HPDE6-E6E7 (cell line): Measurements from ENCODE around the gene TOMM5.
A peak's percentile ranks its signal among the peaks of the same experiment; 100 is the strongest.

ENCODE experiments used
- DNase-seq: peaks from one replicate; pipeline ENCODE4 v3.0.0; 2011; ENCODE audit warnings: missing footprints; ENCODE audit errors: extremely low spot score

The TOMM5 gene

DNA sequence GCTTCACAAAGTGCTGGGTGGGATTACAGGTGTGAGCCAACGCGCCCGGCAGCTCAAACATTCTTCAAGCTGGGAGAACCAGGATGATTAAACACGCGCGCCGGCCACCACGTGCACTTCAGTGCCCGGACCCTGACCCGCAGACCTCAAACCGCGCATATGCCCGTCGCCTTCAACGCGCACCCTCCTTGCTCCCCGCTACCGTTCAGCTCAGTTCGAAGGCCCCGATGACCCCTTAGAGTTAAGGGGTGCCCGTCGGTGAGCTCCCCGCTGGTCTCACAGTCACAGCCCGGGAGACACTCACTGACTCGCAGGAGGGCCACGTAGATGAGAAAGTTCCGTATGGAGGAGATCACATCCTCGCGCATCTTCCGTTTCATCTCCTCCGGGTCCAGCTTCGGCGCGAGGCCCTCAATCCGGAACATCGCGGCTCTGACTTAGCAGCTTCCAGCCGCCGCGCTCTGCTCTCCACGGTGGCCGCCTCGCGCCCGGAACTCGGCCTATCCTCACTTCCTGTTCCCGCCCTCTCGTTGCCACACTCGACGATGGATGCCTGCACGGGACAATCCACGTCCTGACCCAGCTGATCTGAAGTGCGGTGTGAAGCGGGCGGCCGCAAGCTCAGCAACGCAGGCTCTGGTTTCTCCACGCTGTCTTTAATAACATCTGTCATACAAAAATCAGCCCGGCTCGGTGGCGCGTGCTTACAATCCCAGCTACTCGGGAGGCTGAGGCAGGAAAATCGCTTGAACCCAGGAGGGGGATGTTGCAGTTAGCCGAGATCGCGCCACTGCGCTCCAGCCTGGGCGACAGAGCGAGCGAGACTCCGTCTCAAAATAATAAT is at the start of gene TOMM5:
TSS of gene TOMM5 (minus strand) at position 490 of the 844 bp plus-strand sequence. CDS start at position 425, 65 bp downstream.
- peak; percentile 85 for DNase-seq

DNA sequence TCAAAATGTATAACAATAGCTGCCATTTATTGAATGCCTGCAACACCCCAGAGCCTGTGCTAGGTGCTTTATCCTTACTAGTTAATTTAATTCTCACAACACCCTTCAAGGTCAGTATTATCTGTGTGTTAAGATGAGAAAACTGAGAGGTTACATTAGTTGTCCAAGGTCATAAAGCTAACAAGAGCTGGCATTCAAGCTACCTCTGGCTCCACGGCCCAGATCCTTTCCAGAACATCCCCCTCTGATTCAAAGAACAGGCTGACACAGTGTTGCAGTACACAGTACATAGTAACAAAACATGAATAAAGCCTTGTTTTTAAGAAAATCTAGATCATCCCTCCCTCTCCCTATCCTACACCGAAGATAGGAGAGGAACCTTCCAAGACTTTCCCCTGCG is 48.9 kb upstream of the TOMM5 start:
- DNase-seq: no peak

DNA sequence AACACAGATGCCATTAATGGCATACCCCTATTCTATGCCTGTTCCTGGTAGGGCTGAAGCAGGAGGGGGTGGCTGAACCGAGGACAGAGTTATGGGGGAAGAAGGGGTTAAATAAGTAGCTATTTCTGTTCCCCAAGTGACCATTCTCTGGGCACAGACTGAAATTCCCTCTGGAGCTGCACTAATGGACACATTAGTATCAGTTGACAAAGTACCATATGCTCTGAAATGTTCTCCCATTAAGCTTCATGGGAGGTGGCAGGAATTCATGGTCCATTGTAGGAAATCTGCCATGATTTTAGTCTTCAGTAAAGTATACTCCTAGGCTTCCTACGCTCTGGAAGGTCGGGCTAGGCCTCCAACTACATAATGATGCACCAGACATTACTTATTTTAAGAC is 47.8 kb upstream of the TOMM5 start:
- DNase-seq: no peak

DNA sequence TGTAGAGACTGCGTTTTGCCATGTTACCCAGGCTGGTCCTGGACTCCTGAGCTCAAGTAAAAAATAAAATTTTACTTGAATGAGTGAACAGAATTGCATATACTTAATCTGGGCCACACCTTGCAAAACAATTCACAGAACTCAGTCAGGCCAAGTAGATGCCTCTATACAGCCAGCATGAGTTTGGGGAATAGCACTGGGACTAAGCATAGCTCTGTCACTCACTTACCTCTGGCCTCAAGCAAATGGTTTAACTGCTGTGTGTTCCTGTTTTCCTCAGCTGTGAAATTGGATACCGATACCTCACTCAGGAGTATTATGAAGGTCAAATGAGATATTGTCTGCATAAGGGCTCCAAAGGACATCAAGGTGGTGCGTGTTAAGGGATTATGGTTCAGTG is 47.4 kb upstream of the TOMM5 start:
- no peak for DNase-seq

DNA sequence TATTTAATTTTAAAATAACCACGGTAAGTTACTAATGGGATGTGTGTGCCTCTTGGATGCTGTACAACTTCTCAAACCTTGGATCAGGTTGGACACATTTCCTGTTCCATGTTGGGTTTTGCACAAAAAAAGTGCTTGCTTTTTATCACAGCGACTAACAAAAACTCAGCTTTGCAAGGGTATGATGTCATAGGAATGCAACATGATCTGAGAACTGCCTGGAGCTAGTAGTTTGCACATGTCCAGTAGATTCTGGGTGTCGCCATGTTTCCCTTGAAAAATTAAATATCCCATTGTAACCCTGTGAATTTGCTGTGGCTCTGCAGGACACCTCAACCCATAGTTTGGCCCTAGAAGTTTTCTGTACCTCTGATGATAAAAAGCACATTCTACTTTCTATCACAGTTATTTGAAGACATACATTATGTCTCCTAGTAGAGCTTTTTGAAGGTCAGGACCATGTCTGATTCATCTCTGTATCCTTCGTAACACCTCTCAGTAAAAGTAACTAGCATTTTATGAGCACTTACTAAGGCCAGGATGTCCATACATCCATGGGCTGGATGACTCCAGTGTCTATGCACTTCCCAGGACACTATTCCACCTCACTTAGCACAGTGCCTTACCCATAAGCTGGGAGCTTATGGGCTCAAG is 46.8 kb upstream of the TOMM5 start:
- no peak for DNase-seq

DNA sequence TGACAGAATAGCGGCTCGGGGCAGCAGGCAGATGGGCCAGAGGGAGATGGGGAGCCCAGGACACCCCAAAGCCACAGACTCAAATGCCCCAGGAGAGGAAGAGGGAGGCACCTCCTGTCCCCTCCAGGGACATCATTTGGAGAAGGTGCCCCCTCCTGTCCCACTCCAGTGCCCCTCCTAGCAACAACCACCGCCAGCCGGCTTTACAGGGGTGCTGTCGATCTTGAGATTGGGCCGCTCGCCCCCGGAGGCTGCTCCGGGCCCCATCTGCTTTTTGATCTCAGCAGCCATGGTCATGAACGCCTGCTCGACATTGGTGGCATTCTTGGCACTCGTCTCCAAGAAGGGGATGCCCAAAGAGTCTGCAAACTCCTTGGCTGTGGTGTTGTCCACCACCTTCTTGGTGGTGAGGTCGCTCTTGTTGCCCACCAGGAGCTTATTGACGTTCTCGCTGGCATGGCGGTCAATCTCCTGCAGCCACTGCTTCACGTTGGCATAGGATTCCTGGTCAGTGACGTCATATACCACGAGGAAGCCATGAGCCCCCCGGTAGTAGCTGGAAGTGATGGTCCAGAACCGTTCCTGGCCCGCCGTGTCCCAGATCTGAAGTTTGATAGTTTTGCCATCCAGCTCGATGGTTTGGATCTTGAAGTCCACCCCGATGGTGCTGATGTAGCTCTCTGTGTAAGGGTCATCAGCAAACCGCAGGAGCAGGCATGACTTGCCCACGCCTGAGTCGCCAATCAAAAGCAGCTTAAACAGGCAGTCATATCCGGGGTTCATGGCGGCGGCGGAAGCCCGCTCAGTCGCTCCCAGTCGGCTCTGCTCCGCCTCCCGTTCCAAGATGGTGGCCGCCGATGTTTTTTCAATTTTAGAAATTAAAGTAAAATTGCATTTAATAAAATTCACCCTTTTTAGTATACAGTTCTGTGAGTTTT is 44.4 kb upstream of the TOMM5 start:
- no peak for DNase-seq

DNA sequence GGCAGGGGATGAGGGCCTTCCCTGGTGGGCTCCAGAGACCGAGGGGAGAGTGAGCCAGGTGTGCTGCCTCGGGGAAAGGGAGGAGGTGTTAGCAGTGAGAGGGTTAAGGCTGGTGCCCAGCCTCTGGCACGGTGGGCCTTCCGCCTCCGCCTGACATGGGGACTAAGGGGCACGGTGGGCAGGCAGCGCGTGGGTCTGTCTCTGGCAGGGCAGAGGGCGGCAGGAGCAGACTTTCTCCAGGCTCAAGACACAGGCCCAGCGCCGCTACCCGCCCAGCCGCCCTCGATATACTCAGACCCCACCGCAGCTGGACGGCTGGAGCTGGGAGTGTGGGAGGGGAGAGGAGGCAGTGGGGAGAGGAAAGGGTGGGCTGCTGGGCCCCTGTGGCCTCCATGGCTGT is 43.4 kb upstream of the TOMM5 start:
- DNase-seq: no peak

DNA sequence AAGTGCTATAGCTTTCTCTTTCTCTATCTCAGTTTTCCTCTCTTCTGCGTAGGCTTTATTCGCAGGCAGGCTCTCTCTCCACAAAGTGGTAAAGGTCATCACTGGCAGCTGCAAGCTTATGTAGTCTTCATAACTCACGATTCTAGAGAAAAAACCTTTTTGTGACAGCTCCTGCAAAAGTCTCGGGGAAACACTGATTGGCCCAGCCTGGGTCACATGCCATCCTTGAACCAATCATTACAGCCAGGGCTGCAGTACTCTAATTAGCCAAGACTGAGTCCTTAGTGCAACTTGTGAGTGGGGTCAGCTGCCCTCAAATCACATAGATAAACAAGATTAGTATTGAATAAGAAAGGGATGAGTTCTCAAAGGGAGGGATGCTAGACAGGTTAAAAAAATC is 40.1 kb upstream of the TOMM5 start:
- DNase-seq: no peak

DNA sequence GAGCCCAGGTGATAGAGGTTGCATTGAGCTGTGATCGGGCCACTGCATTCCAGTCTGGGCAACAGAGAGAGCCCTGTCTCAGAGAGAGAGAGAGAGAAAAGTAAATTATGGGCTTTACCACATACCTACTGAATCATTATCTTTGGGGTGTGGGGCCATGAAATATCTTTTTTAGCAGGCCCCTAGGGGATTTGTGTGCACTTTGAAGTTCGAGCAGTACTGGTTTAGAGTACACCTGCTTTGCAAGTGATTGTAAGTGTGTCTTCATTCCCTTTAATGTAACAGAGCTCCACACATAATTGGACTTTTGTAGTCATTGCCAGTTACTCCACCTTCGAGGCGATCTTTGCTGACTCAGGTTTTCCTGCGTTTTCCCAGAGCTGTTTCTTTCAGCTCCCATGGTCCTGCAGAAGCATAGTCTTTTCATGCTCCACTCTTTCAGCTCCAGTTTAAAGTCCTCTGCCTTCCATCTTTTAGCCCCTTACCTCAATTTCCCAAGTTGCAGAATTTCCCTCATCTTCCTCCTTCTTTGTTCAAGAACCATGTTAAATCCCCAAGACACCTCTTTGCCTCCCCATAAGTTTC is 34.4 kb upstream of the TOMM5 start:
- no peak for DNase-seq

DNA sequence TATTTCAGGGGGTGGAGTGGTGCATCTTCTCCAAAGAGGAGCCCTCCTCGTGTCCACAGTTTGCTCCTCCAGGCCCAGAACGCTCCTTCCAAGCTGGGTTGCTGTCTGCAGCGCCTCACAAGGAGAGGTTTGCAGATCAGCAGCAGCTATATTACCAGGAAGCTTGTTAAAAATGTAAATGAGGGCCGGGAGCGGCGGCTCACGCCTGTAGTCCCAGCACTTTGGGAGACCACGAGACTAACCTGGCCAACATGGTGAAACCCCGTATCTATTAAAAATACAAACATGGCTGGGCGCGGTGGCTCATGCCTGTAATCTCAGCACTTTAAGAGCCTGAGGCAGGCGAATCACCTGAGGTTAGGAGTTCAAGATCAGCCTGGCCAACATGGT is 33.4 kb upstream of the TOMM5 start:
- DNase-seq: no peak

DNA sequence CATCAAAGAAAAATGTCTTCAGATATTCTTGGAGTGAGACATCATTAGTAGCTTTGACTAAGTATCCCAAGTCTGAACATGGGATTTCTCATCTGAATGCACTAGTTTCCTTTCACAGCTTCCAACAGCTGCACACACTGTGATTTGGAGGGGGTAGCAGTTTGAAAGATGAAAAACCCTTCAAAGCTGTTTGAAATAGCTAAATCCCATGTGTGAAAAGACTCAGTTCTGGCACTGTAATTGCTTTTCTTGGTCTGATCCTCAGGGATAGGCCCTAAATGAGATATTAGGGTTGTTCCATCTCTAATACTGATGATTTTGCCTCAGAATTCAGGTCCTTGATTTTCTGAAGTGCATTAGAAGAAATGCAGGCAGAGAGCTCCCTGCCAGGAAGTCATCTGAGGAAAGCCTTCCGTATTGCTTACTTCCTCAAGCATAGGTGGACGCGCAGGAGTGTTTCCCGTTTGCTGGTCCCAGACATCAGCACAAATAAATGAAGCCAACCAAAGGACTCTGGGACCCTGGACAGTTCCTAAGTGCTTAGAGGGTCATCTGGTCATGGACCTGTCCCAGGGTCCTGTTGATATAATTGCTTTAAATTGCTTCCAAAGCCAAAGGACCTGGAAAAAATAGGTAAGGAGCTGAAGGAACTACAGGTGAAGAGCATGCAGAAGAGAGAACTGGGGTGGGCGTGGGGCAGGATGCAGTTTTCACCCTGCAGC is 32.8 kb upstream of the TOMM5 start:
- DNase-seq: no peak

DNA sequence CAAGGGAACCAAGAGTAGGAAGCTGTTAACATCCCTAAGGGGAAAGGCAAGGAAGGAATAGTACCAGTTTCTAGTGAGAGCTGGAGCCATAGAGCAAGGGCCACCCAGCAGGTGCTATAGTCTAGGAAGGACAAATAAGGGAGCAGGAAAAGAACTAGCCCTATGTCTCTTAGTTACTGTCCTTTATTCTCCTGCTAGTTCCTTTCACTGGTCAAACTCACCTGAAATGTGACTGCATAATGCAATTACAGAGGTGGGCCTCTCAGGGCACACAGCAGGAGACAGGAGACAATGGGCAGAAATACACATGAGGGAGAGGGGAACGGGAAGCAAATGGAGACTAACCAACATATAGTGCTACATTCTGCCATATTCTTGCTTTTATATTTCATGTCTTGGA is 31.7 kb upstream of the TOMM5 start:
- no peak for DNase-seq

DNA sequence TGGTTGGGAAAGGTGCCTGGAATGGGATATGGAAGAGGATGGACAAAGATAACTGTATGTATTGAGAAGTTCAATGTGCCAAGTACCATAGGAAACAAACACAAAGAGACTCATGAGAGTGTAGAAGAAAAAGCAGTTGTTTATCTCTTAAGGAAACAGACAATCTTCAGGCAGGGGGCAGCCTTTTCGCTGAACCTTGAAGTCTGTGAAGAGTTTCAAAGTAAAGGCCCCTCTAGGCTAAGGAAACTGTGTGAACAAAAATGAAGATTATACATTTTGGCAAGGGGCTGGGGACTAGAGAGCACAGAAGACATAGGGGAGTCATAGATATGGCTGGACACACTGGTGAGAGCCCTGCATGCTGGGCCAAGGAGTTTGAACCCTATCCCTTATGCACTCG is 30.9 kb upstream of the TOMM5 start:
- DNase-seq: no peak

DNA sequence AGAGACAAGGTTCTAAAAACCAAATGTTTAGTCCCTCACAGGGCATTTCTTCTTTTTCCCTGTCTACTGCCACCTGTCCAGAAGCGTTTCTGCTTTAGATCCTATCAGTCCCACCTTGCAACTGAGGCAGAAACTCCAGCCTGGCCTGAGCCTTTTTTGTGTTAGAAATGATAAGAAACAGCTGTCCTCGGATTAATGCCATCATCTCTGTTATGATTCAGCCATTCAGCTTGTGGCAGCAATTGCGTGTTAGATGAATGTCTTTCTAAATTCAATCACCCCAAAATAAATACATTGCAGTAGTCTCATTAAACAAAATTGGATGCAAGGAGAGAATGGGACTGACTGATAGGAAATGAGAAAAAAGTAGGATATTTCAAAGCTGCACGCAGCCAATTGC is 30.1 kb upstream of the TOMM5 start:
- no peak for DNase-seq

DNA sequence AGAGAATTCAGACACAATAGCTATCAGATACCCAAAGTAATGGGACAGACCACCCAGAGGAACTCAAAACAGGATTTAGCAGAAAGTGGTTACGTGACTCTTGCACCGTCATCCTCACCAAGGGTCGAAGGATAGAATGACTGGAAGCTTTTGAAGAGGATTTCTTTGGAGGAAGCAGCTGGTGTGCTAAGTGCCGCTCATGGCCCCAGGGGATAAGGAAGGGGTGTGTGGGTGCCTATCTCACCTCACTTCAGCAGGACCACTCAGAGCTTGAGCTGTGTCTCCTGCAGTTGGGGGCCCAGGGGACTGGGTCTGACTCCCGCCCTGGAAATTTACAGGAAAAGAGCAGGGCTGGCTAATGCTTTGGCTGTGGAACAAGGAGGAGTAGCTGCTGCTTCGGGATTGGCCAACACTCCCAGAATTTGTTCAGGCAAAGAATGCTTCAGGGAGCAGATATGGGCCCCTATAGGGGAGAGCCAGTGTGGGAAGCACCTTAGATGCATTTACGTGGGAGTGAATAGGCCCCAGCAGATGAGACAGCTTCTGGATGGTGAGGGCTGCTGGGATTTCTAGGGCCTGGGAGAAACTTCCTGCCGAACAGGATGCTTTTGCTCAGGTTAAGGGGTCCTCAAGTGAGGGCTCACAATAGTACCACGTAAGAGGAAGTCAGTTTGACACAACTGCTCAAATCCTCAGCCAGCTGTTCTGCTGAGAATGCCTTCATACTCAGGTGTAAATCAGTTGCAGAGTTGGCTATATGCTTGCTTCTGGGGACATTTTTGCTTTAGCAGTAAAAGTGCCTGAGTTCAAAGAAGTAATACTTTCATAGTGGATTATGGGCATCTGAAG is 29.1 kb upstream of the TOMM5 start:
- no peak for DNase-seq

DNA sequence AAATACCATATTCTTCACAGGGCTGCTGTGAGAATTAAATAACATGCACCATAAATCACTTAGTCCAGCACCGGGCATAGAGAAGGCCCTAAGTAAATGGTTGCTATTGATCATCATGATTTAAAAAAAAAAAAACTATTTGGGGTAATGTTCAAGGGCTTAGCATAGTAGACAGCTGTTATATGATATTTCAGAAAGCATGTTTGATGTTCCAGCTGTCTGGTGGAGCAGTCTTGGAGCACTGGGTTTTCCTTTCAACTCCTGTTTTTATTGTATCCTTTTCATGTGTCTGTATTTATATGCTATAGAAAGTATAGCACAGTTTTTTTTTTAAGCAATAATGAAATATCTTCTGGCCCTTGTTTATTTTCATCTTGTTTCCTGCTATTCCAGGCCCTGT is 28.0 kb upstream of the TOMM5 start:
- DNase-seq: no peak

DNA sequence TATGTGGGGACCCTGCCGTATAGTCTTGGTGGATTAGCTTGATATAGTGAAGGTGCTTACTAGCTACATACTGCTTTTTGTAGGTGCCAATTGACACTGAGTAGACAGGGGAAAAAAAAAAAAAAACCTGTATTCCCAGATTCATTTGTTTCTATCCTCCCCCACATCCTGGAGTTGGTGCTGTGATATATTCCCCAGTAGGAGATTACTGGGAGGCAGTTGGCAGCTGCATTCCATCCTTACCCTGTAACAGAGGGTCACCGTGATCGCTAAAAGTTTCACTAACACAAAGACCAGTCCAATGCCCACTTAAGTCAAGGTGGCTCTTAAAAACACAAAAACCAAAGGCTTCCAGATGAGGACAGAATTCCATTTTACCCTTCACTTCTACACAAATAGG is 27.4 kb upstream of the TOMM5 start:
- no peak for DNase-seq

DNA sequence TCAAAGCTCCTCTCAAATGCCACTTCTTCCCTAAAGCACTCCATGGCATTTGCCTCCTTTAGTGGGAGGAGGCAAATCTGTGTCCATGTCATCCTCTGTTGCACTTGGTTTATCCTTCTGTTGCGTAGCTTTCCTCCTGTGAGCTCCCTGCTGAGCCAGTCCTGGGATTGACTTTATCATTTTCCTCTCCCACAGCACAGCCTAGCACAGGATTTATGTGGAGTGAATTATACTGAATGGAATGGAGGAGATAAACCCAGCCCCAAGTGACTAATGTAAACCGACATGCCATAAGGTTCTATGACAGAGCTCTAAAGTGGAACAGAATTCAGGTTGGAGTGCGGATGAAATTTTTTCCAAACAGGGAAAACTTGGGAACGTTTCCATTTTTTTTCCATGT is 26.4 kb upstream of the TOMM5 start:
- no peak for DNase-seq

DNA sequence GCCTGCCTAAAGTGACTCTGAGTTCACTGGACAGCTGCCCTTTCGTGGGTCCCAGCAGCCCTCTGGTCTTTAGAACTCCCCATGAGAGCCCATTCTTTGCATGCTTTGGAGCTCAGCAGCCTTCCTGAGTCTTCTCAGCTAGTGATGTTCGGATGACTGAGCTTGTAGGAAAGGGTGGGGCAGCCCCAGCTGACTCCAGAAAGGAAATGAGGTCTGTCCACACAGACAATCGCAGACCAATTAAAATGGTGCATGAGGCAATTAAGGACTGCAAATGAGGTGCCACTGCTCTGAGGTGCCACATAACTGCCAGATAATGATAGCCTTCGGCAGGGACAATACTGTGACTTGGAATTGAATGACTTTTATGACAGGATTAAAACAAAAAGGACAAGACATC is 25.4 kb upstream of the TOMM5 start:
- DNase-seq: no peak

DNA sequence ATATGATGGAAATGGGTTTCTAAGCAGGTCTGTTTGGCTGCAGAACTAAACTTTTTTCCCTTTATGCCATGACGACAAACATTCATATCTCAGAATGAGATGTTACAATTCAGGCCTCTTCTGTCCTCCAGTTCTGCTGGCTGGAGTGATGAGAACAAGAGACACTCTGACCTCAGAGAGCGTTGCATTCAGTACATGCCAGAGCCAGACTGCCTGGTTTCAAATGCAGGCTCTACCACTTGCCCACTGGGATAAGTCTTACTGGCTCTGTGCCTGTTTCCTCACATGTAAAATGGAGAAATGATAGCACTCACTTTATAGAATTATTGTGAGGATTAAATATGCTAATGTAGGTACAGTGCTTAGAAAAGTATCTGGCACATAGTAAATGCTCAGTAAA is 24.8 kb upstream of the TOMM5 start:
- DNase-seq: no peak
